ENCODE measurements around the gene ZNF608. TPM values are rescaled to one million over a fixed set of nuclear protein-coding genes. Genes with fewer than 3 reads are reported as not detected.

The ZNF608 gene
- total and polyA plus RNA-seq, 4 donors: 9.5 to 83.2 (median 20.4) TPM

DNA sequence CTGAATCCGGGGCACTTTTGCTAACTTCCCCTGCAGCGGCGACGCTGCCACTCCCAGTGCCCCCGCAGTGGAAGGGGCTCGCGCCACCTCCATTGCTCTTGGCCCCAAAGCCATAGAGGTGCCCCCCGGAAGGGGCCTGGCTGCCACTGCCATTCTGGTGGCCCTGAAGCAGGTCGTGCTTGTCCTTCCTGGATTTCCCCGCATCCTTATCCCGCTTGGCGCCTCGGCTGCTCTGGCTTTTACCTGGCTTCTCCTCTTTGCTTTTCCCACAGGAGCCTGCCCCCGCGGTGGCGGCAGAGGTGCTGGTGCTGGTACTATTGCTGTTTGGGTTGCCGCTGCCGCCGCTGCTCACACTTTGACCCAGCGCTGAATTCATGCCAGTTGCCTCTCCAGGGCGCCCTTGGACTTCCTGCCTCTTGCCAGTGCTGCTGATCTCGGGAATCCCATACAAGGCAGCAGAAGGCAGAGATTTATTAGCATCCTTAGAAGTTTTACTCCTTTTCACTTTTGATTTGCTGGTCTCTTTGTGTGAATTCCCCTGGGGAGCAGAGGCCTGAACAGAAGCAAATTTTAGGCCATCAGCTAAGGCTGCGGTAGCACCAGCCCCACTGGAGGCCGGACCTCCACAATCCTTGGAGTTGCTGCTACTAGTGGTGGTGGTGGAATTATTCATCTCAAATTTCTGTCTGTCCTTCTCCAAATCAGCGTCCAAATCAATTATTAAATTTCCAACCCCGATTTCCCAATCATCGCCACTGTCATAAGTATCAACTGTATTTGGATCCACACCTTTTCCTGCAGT is 2.1 kb downstream of the ZNF608 start:
- Histone ChIP-seq H3K9ac (ENCODE audit: insufficient read depth in 1 of 2, low read length in 2 of 2) (peak overlapping the region; percentile 83 to 98), H3K27ac (ENCODE audit: low read depth in 1 of 2, low read length in 1 of 2) (peak overlapping the region; percentile 97), H3K4me3 (peak overlapping the region; percentile 80), H3K27me3 (ENCODE audit: control insufficient read depth in 3 of 3, insufficient read depth in 3 of 3, low read length in 2 of 3) (no peaks in the 10 kb centered on the region), H3K4me1 (ENCODE audit: control insufficient read depth in 5 of 5, insufficient read depth in 5 of 5, low read length in 5 of 5) (peaks cover 1 to 40% (median 20%) of the 10 kb centered on the region in 5 donors), H3K9me3 (ENCODE audit: control insufficient read depth in 4 of 4, insufficient read depth in 3 of 4, low read length in 3 of 4) (no peaks in the 10 kb centered on the region), H3K36me3 (ENCODE audit: control insufficient read depth in 4 of 4, insufficient read depth in 4 of 4, low read length in 4 of 4) (no peaks in the 10 kb centered on the region)
- WGBS, 2 donors: 12 to 16% methylated on average over 27 of the region's 27 CpGs
- no peak for TF ChIP-seq CTCF (IDR thresholded peaks at IDR 0.05; ENCODE audit: control extremely low read depth, extremely low read depth)
- ATAC-seq (ENCODE audit: insufficient read depth, low FRiP score): no peak
- peak; percentile 66 to 70 (median 70) for DNase-seq

- 14 to 20% methylated on average over 5 of the region's 5 CpGs for WGBS, 2 donors
- Histone ChIP-seq H3K27ac (ENCODE audit: low read depth in 1 of 2, low read length in 1 of 2) (peak overlapping the region; percentile 97), H3K4me1 (ENCODE audit: control insufficient read depth in 5 of 5, insufficient read depth in 5 of 5, low read length in 5 of 5) (peaks cover 1 to 45% (median 27%) of the 10 kb centered on the region in 5 donors), H3K36me3 (ENCODE audit: control insufficient read depth in 4 of 4, insufficient read depth in 4 of 4, low read length in 4 of 4) (no peaks in the 10 kb centered on the region), H3K9me3 (ENCODE audit: control insufficient read depth in 4 of 4, insufficient read depth in 3 of 4, low read length in 3 of 4) (no peaks in the 10 kb centered on the region), H3K4me3 (peak overlapping the region; percentile 80), H3K27me3 (ENCODE audit: control insufficient read depth in 3 of 3, insufficient read depth in 3 of 3, low read length in 2 of 3) (no peaks in the 10 kb centered on the region), H3K9ac (ENCODE audit: insufficient read depth in 1 of 2, low read length in 2 of 2) (peak overlapping the region; percentile 83 to 98)
- DNase-seq: peak in 2 of 3 donors; percentile 60 to 67
- no peak for TF ChIP-seq CTCF (IDR thresholded peaks at IDR 0.05; ENCODE audit: control extremely low read depth, extremely low read depth)
- no peak for ATAC-seq (ENCODE audit: insufficient read depth, low FRiP score)
These were observed 2.8 kb downstream of the ZNF608 start for GRCh38 chr5:124743602-124744169.

- Histone ChIP-seq H3K9ac (ENCODE audit: insufficient read depth in 1 of 2, low read length in 2 of 2) (peak overlapping the region in 1 of 2 donors; percentile 98), H3K4me3 (peak overlapping the region; percentile 80), H3K9me3 (ENCODE audit: control insufficient read depth in 4 of 4, insufficient read depth in 3 of 4, low read length in 3 of 4) (no peaks in the 10 kb centered on the region), H3K36me3 (ENCODE audit: control insufficient read depth in 4 of 4, insufficient read depth in 4 of 4, low read length in 4 of 4) (no peaks in the 10 kb centered on the region), H3K27ac (ENCODE audit: low read depth in 1 of 2, low read length in 1 of 2) (peak overlapping the region; percentile 85 to 97), H3K4me1 (ENCODE audit: control insufficient read depth in 5 of 5, insufficient read depth in 5 of 5, low read length in 5 of 5) (peaks cover 1 to 51% (median 30%) of the 10 kb centered on the region in 5 donors), H3K27me3 (ENCODE audit: control insufficient read depth in 3 of 3, insufficient read depth in 3 of 3, low read length in 2 of 3) (no peaks in the 10 kb centered on the region)
- no peak for TF ChIP-seq CTCF (IDR thresholded peaks at IDR 0.05; ENCODE audit: control extremely low read depth, extremely low read depth)
- 21 to 41% methylated on average over 8 of the region's 8 CpGs for WGBS, 2 donors
- DNase-seq: peak in 2 of 3 donors; percentile 66 to 71
- ATAC-seq (ENCODE audit: insufficient read depth, low FRiP score): peak; percentile 49
These were observed 3.3 kb downstream of the ZNF608 start for GRCh38 chr5:124742983-124743601.
